PC-9 (cell line): ENCODE results near the gene TAC3. TPM values are rescaled to one million over a fixed set of nuclear protein-coding genes. Genes with fewer than 3 reads are reported as not detected.
"Not testable (repeated sequence)": the region's sequence is repeated elsewhere in the genome, so short reads cannot be mapped to it uniquely, and the experiment has no call there.

ENCODE experiments used
- BruUV-seq: library from RNA; stranded (reverse); fragments of 400-500 nt; replicated peaks from 2 replicates; lab custom pipeline; 2021; lab: Mats Ljungman, UMichigan
- CTCF ChIA-PET: fragments of 300-600 bp; sonication (Branson Sonifier 250); formaldehyde crosslinking; loops from one replicate; lab custom pipeline; 2022; ENCODE audit warnings: antibody characterized with exemption; lab: Charles Lee
- POLR2A ChIA-PET: fragments of 300-600 bp; sonication (Branson Sonifier 250); formaldehyde crosslinking; loops from one replicate; lab custom pipeline; 2022; ENCODE audit warnings: antibody characterized with exemption; ENCODE audit not compliant: unreplicated experiment; lab: Charles Lee
- DNase-seq, 2 experiments: peaks; one replicate each; pipeline versions ENCODE4 v3.0.0 to v3.0.0-alpha.2; 2015 to 2022; ENCODE audit warnings: mixed read lengths in 1 of 2
- H2AFZ ChIP-seq: fragments of 200-600 bp; sonication (generic); 2 replicates; pipeline ENCODE4 v1.8.1; 2017; ENCODE audit warnings: antibody characterized with exemption
- H3F3A ChIP-seq: fragments of 200-600 bp; sonication (generic); 2 replicates; pipeline ENCODE4 v1.8.1; 2017; ENCODE audit warnings: antibody characterized with exemption, mild to moderate bottlenecking, low read depth; ENCODE audit not compliant: insufficient read depth
- H3K27ac ChIP-seq: fragments of 200-600 bp; sonication (generic); 2 replicates; pipeline ENCODE4 v1.6.1; 2016; ENCODE audit warnings: mixed run types
- H3K27me3 ChIP-seq: fragments of 200-600 bp; sonication (generic); 2 replicates; pipeline ENCODE4 v1.6.1; 2016; ENCODE audit warnings: low read depth, mixed run types; ENCODE audit not compliant: insufficient read depth
- H3K36me3 ChIP-seq: fragments of 200-600 bp; sonication (generic); 2 replicates; pipeline ENCODE4 v1.6.1; 2016; ENCODE audit warnings: low read depth, mixed run types
- H3K4me1 ChIP-seq: fragments of 200-600 bp; sonication (generic); replicated peaks from 2 replicates; pipeline ENCODE4 v1.6.1; 2016; ENCODE audit warnings: mixed run types; ENCODE audit not compliant: insufficient read depth
- H3K4me2 ChIP-seq: fragments of 200-600 bp; sonication (generic); 2 replicates; pipeline ENCODE4 v1.6.1; 2017; ENCODE audit warnings: mixed run types
- H3K4me3 ChIP-seq: fragments of 200-600 bp; sonication (generic); 2 replicates; pipeline ENCODE4 v1.6.1; 2016; ENCODE audit warnings: mixed run types
- H3K79me2 ChIP-seq: fragments of 200-600 bp; sonication (generic); 2 replicates; pipeline ENCODE4 v1.6.1; 2017; ENCODE audit warnings: low read depth, mixed run types
- H3K9me2 ChIP-seq: fragments of 200-600 bp; sonication (generic); 2 replicates; pipeline ENCODE4 v1.8.1; 2017; ENCODE audit warnings: mild to moderate bottlenecking; ENCODE audit not compliant: insufficient read depth
- H3K9me3 ChIP-seq: fragments of 200-600 bp; sonication (generic); 2 replicates; pipeline ENCODE4 v1.8.1; 2016; ENCODE audit warnings: low read depth; ENCODE audit not compliant: insufficient read depth
- H4K20me1 ChIP-seq: fragments of 200-600 bp; sonication (generic); 2 replicates; pipeline ENCODE4 v1.8.1; 2017; ENCODE audit not compliant: insufficient read depth
- EZH2 ChIP-seq: fragments of 200-600 bp; sonication (generic); IDR thresholded peaks from 2 replicates; pipeline ENCODE4 v1.8.0; 2017; ENCODE audit warnings: antibody characterized with exemption, low read depth
- intact Hi-C: fragments of 100-400 bp; cut with micrococcal nuclease; formaldehyde crosslinking; loops from one replicate; pipeline ENCODE4 v1.10.0; 2022; ENCODE audit not compliant: unreplicated experiment
- total RNA-seq: library from RNA; stranded (reverse); gene quantifications from 2 replicates; pipeline ENCODE4 v1.2.3, GENCODE V29; 2021
- TF ChIP-seq, protein P1 (sequence below): fragments of 200-600 bp; sonication (generic); conservative IDR thresholded peaks from 2 replicates; pipeline ENCODE4 v1.6.1; 2017; ENCODE audit warnings: mixed run types, antibody characterized with exemption, mild to moderate bottlenecking, moderate library complexity

Gene TAC3
- total RNA-seq, 1 experiment from 2014 or later = not detected

GRCh38 chr12:57057067-57057751 lies 40.9 kb upstream of the TAC3 start:
- Histone ChIP-seq H3K4me3 (no peak overlapping the region), H4K20me1 (no peaks in the 10 kb centered on the region), H3K27me3 (no peaks in the 10 kb centered on the region), H2AFZ (no peak overlapping the region), H3K4me1 (no peaks in the 10 kb centered on the region), H3K9me2 (no peaks in the 10 kb centered on the region), H3K27ac (no peak overlapping the region), H3F3A (no peaks in the 10 kb centered on the region), H3K9me3 (no peaks in the 10 kb centered on the region), H3K79me2 (no peaks in the 10 kb centered on the region), H3K4me2 (no peak overlapping the region), H3K36me3 (peaks cover 6% of the 10 kb centered on the region; the same call in 1 of the 2 replicates)
- no peak for DNase-seq
- ChIA-PET POLR2A (no interaction called here), CTCF (interaction anchor here (0.5 to 0.7 kb wide), 3 partner anchors 12 to 238 kb away, joined by 3 read pairs; no protein-coding TSS in a partner anchor)
- TF ChIP-seq EZH2 = no peak
- TF ChIP-seq, protein P1, sequence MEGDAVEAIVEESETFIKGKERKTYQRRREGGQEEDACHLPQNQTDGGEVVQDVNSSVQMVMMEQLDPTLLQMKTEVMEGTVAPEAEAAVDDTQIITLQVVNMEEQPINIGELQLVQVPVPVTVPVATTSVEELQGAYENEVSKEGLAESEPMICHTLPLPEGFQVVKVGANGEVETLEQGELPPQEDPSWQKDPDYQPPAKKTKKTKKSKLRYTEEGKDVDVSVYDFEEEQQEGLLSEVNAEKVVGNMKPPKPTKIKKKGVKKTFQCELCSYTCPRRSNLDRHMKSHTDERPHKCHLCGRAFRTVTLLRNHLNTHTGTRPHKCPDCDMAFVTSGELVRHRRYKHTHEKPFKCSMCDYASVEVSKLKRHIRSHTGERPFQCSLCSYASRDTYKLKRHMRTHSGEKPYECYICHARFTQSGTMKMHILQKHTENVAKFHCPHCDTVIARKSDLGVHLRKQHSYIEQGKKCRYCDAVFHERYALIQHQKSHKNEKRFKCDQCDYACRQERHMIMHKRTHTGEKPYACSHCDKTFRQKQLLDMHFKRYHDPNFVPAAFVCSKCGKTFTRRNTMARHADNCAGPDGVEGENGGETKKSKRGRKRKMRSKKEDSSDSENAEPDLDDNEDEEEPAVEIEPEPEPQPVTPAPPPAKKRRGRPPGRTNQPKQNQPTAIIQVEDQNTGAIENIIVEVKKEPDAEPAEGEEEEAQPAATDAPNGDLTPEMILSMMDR = no peak
- intact Hi-C loops = no loop called here
- no TSS peak for BruUV-seq

DNA sequence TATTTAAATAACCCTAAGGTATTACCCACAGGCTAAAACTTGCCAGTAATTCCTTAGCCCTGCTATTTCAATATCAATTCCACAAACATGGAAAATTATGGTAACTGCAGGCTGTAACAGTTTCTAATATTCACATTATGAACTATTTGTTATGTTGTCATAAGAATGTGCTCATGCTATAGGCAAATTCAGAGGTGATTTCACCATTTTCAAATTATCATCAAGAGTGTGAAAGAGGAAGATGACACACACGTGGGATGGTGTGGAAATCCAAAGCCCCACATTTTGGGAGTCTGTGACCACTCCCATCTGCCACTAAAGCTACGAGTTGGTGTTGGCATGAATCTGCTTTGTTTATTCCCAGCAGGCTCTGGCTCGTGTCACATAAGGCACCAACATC lies 39.5 kb upstream of the TAC3 start:
- Histone ChIP-seq H4K20me1 (no peaks in the 10 kb centered on the region), H3K9me2 (no peaks in the 10 kb centered on the region), H3K79me2 (no peaks in the 10 kb centered on the region), H3K27ac (no peak overlapping the region), H3K27me3 (peaks cover 7% of the 10 kb centered on the region; the same call in 1 of the 2 replicates), H3F3A (no peaks in the 10 kb centered on the region), H3K9me3 (no peaks in the 10 kb centered on the region), H3K36me3 (peaks cover 6% of the 10 kb centered on the region; the same call in 1 of the 2 replicates), H3K4me3 (no peak overlapping the region), H3K4me2 (no peak overlapping the region), H3K4me1 (no peaks in the 10 kb centered on the region), H2AFZ (no peak overlapping the region)
- TF ChIP-seq, protein P1 = no peak
- TF ChIP-seq EZH2 = no peak
- DNase-seq = no peak
- intact Hi-C loops = no loop called here
- POLR2A ChIA-PET = no interaction called here
- CTCF ChIA-PET = no interaction called here
- no TSS peak for BruUV-seq

- H3K79me2 ChIP-seq, intact Hi-C loops, POLR2A ChIA-PET, DNase-seq, H3F3A ChIP-seq, H3K36me3 ChIP-seq, H3K4me2 ChIP-seq, H3K4me3 ChIP-seq, H3K27ac ChIP-seq, H2AFZ ChIP-seq, H3K9me3 ChIP-seq, H3K9me2 ChIP-seq, BruUV-seq, CTCF ChIA-PET, H3K4me1 ChIP-seq, H4K20me1 ChIP-seq: not testable (repeated sequence)
- peaks cover 11% of the 10 kb centered on the region; the same call in 1 of the 2 replicates for H3K27me3 ChIP-seq
Measured at GRCh38 chr12:57053901-57054300, 37.6 kb upstream of the TAC3 start.

- DNase-seq, H4K20me1 ChIP-seq, H3K36me3 ChIP-seq, H3K9me3 ChIP-seq, H3K27ac ChIP-seq, CTCF ChIA-PET, H3K4me2 ChIP-seq, BruUV-seq, H2AFZ ChIP-seq, POLR2A ChIA-PET, H3K4me3 ChIP-seq, H3K4me1 ChIP-seq, H3F3A ChIP-seq, H3K9me2 ChIP-seq, intact Hi-C loops, H3K79me2 ChIP-seq: not testable (repeated sequence)
- H3K27me3 ChIP-seq = peaks cover 11% of the 10 kb centered on the region; the same call in 1 of the 2 replicates
Measured at GRCh38 chr12:57053146-57053545, 36.8 kb upstream of the TAC3 start.
